ENCODE data around the gene FRS2.

DNA sequence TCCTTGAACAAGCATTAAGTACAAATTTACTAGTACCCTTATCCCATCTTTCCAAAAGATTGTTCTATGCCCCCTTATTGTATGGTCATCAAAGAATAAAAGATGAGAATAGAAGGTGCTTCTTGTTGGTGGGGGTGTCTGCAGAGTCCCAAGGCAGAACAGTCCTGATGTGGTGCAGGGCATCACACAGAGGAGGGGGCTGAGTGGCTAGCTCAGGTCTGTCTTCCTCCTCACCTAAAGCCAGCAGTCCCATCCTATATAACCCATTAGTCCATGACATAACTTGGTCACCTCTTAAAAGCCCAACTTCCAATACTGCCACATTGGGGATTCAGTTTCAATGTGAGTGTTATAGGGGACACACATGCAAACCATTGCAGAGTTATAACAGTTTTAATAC is 130.6 kb downstream of the FRS2 start:
- TF ChIP-seq CTCF (IDR thresholded peaks at IDR 0.05) = no peak
- TF ChIP-seq POLR2A (IDR thresholded peaks at IDR 0.05) = no peak
